GM21390 (cell line): ENCODE measurements around the gene FOXP1.
"Not testable (repeated sequence)": the region's sequence is repeated elsewhere in the genome, so short reads cannot be mapped to it uniquely, and the experiment has no call there.

Source experiments
- ATAC-seq: cut with Tn5 transposase; IDR thresholded peaks from one replicate; pipeline ENCODE4 v1.9.1; 2021; ENCODE audit not compliant: unreplicated experiment

The FOXP1 gene

GRCh38 chr3:71533588-71533987 is 49.9 kb downstream of the FOXP1 start:
- ATAC-seq: no peak

GRCh38 chr3:71532639-71533395 is 50.7 kb downstream of the FOXP1 start:
- ATAC-seq: no peak

DNA sequence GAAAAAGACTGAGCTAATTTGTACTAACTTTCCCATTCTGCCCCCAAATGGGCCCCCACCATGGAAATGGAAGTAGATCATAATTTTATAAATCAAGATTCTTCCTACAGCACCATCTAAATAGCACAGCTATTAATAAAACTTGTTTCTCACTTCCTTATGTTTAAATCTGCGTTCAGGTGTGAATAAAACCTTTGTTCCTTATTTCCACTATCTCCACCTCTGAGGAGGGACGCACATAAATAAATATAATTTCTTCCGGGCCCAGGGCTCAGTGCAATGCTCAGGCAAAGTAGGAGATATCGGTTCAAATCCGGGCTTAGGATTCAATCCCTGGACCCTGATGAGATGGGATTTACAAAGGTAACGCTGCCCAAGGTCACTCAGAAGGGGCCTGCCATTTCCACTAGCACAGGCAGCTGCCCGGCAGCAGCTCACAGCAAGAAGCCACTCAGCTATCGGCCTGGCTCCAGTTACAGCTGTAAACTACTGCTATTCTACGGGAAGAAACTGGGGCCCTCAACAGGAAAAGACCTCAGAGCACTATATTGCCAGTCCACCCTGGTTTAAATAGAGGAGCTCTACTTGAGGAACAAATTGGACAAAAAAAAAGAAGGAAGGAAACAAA is 52.5 kb downstream of the FOXP1 start:
- no peak for ATAC-seq

- peak; percentile 54 for ATAC-seq
These were observed 54.7 kb downstream of the FOXP1 start for GRCh38 chr3:71528816-71529215.

DNA sequence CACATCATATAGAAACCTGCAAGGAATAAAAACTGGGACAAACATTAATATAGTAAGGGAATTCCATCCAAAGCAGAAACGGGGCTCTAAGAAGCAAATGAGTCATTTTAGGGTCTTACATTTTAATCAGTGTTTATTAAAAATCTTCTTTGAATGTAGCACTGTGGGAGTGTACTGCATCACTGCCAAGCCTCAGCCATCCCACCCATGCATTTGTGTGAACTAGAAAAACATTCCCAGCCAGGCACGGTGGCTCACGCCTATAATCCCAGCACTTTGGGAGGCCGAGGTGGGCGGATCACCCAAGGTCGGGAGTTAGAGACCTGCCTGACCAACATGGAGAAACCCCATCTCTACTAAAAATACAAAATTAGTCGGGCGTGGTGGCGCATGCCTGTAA is 57.1 kb downstream of the FOXP1 start:
- ATAC-seq: not testable (repeated sequence)

DNA sequence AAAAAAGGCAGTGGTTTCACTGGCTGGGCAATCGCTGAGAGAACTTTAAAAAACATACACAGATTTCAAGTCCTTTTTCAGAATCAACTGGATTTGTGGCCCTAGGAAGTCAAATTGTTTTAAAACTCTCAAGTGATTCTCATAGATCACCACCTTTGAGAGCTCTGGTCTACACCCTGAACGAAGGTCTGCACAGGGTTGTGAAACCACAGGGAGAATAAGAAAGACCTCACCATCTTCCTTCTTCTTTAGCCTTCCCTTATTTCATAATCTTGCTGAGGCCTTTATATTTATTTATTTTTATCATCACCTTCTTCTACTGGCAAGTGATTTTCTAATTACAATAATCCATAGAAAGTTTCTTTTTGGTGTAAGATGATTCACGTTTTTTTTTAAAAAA is 58.1 kb downstream of the FOXP1 start:
- no peak for ATAC-seq

DNA sequence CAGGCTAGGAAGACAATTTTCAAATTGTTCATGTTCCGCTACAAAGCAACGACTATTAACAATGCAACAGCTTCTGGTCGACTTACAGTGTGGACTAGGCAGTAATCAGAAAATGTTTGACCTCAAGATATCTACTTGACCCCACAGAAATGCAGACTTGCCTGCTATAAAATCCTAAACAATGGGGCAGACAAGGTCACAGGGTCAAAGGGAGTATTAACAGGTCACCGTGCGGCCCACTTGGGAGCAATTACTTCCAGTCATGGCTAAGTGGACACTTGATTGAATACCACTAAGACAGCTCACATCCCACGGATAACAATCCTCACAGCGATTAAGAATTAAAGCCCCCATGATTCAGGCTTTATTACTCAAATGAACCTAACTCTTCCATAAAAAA is 58.9 kb downstream of the FOXP1 start:
- no peak for ATAC-seq

DNA sequence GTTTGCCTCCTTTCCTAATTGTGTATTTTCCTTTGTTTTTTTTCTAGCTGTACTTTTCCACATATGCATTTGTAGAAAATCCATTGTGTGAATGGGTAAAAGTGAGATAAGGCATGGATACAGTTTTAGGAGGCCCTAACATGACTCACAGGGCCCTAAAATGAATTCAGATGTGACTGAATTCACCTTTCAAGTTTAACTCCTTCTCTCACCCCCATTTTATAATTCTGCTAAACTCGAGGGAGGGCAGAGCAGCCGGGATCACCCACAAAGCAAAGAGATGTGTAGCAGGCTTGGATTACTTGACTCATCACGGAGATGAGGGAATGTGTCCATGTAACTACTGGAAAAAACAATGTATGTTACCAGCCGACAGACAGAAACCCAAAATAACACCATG is 59.9 kb downstream of the FOXP1 start:
- no peak for ATAC-seq

- ATAC-seq: no peak
These were observed 61.3 kb downstream of the FOXP1 start for GRCh38 chr3:71521940-71522876.

DNA sequence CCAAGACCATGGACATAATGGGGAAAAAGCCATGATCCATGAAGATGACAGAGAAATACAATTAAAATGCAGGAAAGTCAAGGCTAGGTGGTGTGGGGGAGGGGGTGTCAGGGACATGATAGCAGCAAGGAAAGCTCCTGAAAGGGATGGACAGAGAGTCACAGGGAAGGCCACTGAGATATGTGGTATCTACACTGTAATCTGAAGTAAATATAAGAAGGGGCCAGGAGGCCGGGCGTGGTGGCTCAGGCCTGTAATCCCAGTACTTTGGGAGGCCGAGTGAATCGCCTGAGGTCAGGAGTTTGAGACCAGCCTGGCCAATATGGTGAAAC is 62.5 kb downstream of the FOXP1 start:
- no peak for ATAC-seq

- no peak for ATAC-seq
These were observed 63.1 kb downstream of the FOXP1 start for GRCh38 chr3:71520161-71521020.

- ATAC-seq: no peak
These were observed 65.4 kb downstream of the FOXP1 start for GRCh38 chr3:71518089-71518488.

DNA sequence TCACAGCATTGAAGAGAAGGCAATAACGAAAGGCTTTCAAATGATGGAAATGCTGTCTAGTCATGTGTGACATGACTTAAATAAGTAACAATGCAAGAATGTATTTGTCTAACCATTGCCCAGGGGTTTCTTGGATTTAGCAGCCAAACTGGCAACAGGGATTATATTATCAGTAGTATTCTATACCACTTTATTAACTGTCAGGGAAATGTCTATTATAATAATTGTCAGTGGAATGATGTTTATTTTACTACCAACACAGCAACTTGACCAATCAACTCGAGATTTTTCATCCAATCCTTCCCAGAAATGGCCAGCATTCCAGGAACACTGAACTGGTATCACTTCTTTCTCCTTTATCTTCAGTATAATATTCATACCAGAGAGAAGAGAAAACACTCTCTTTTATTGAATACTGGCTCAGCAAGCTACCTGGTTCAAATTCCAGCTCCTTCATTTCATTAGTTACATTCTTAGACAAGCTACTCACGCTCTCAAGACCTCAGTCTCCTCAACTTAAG is 66.2 kb downstream of the FOXP1 start:
- ATAC-seq: no peak

GRCh38 chr3:71515636-71516365 is 67.7 kb downstream of the FOXP1 start:
- ATAC-seq: no peak

GRCh38 chr3:71514621-71515020 is 68.9 kb downstream of the FOXP1 start:
- ATAC-seq: no peak

- ATAC-seq: no peak
These were observed 70.0 kb downstream of the FOXP1 start for GRCh38 chr3:71513515-71513914.

DNA sequence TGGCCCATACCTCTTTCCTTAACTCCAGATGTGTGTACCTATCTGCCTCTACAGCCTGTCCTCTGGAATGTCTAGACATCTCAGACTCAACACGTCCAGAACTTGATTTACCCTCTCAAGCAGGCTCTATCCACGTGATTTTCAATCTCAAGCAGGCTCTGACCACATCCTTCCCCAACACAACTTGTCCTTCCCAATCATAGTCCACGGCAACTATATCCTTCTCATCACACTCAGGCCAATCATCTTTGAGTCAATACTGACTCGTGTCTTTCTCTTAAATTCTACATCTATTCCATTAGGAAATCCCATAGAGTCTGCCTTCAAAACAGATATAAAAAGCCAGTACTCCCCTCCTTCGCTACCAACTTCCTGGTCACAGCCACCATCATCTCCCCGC is 70.4 kb downstream of the FOXP1 start:
- no peak for ATAC-seq

GRCh38 chr3:71512544-71512943 is 71.0 kb downstream of the FOXP1 start:
- ATAC-seq: no peak

DNA sequence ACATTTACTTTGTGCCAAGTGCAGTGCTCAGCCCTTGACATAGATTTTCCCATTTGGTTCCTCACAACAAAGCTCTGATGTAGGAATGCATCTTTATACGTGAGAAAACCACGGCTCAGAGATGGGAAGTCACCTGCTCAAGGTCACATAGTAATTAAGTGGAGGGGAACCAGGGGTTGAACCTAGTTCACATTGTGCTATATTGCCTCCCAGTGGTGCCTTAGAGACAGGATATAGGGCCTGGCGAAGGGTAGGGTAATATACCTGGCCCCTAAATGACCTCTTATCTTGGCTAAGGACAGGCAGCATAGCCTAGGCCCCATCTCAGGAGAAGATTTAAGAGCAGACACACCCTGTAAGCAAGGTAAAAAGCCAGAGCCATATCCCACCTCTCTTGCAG is 71.5 kb downstream of the FOXP1 start:
- ATAC-seq: peak; percentile 64

- no peak for ATAC-seq
These were observed 72.1 kb downstream of the FOXP1 start for GRCh38 chr3:71511446-71511845.
